ENCODE measurements around the gene IL2RA.

- TF ChIP-seq CTCF (IDR thresholded peaks at IDR 0.05; ENCODE audit: low read length) (no peak), EZH2 (IDR thresholded peaks at IDR 0.05; ENCODE audit: borderline replicate concordance, low read length) (no peak)
Observed at GRCh38 chr10:6019010-6019782, 43.0 kb downstream of the IL2RA start.
